Activated T-cell treated with anti-CD3 and anti-CD28 coated beads for 4 hours (primary cell): ENCODE measurements around the gene NUTM2D.
"Not testable (repeated sequence)": the region's sequence is repeated elsewhere in the genome, so short reads cannot be mapped to it uniquely, and the experiment has no call there.

Experiments
- DNase-seq: peaks from one replicate; pipeline ENCODE4 v3.0.0-alpha.2; 2020

The NUTM2D gene

DNA sequence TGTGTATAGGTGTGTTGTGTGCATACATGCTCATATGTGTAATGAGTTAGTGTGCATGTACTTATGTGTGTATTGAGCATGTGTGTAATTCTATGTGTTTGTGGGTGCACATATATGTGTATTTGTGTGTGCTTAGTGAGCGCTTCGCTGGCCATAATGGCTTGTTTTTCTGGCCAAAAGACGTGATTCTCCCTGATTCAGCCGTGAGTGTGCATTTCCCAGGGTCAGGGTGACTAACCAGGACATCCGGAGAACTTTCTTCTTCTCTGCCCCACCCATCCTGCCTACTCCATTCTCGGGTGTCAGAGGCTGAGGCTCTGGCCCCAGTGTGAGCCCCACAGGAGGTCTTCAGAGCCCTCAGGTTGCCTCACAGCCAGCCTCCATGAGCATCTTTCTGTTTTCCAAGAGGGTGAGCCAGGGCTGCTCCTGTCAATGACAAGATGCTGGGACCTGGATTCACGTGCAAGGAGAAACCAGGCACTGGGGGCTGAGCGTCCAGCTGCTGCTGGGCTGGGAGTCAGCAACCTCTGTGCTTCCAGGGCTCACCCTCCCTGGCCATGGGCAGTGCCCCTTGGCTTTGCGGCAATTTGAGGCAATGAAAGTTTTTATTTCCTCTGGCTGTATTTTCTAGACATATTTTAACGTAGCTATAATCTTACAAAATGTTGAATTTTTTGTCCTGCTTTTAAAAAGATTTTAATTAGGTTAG is 25.8 kb downstream of the NUTM2D start:
- DNase-seq, result not testable (repeated sequence)

- DNase-seq, result not testable (repeated sequence)
These were observed 26.7 kb downstream of the NUTM2D start for GRCh38 chr10:87384283-87384682.

GRCh38 chr10:87385762-87386360 is 28.3 kb downstream of the NUTM2D start:
- DNase-seq, result not testable (repeated sequence)

DNA sequence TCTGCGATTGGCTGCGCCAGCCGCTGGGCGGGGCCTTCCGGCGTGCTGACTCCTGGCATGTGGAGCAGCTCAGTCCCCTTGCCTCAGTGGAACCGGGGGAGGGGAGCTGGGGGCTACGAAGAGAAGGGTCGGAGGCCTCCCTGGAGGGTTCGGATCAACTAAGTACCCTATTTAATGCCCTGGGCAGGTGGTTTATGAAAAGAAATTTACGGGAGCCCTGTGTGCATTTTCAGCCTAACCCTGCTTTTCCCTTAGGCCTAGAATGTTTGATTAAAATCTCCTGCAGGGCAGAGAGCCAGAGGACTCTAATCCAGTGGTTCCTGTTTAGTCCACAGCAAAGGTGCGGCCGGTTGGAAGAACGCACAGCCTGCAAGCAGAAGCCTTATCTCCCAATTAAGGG is 33.8 kb downstream of the NUTM2D start:
- not testable (repeated sequence) for DNase-seq

DNA sequence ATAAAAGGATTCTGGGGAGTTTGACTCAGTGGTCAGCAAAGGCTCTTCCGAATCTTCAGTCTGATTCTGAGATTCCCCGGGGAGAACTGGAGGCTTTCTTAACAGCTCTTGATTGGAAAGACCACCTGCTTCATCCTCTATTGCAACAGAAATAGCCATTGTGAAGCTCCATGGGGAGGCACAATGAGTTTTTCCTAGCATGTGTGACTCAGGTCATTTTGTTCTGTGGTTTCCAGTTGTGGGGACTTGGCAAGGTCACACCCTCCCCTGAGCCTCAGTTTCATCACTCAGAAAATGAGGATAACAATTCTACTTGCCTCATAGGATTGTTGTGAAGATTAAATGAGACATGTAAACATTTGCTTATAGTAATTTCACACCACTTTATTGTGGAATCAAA is 38.7 kb downstream of the NUTM2D start:
- DNase-seq, result not testable (repeated sequence)

- not testable (repeated sequence) for DNase-seq
These were observed 40.9 kb downstream of the NUTM2D start for GRCh38 chr10:87398436-87398835.

GRCh38 chr10:87407516-87408467 is 50.2 kb downstream of the NUTM2D start:
- not testable (repeated sequence) for DNase-seq

DNA sequence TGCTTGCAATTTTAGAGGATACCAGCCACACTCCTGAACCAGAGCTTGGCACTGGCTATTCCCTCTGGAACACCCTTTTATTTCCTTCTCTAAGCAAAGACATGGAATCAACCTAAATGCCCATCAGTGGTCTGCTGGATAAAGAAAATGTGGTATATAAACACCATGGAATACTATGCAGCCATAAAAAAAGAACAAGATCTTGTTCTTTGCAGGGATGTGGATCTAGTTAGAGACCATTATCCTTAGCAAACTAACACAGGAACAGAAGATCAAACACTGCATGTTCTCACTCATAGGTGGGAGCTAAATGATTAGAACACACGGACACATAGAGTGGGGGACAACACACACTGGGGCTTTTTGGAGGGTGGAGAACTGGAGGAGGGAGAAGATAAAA is 56.4 kb downstream of the NUTM2D start:
- not testable (repeated sequence) for DNase-seq
